Non-pigmented ciliary epithelial cell (primary cell): ENCODE data around the gene CHADL.

Source experiments
- DNase-seq: peaks from one replicate; pipeline ENCODE4 v3.0.0-alpha.2; 2010; ENCODE audit warnings: low read depth

Gene CHADL

GRCh38 chr22:41256254-41257253 lies 15.8 kb upstream of the CHADL start:
- DNase-seq: peak; percentile 20

GRCh38 chr22:41254230-41254629 lies 13.5 kb upstream of the CHADL start:
- DNase-seq: no peak

- DNase-seq: no peak
Measured at GRCh38 chr22:41252365-41252764, 11.6 kb upstream of the CHADL start.

- no peak for DNase-seq
Measured at GRCh38 chr22:41250127-41250526, 9.4 kb upstream of the CHADL start.

GRCh38 chr22:41249442-41249841 lies 8.7 kb upstream of the CHADL start:
- no peak for DNase-seq

- DNase-seq: no peak
Measured at GRCh38 chr22:41248758-41249157, 8.0 kb upstream of the CHADL start.

GRCh38 chr22:41248314-41248713 lies 7.6 kb upstream of the CHADL start:
- no peak for DNase-seq

- no peak for DNase-seq
Measured at GRCh38 chr22:41247703-41248102, 7.0 kb upstream of the CHADL start.

- DNase-seq: no peak
Measured at GRCh38 chr22:41245917-41246499, 5.3 kb upstream of the CHADL start.

- DNase-seq: no peak
Measured at GRCh38 chr22:41243361-41243760, 2.6 kb upstream of the CHADL start.

- DNase-seq: no peak
Measured at GRCh38 chr22:41242396-41243117, 1.8 kb upstream of the CHADL start.

- DNase-seq: no peak
Measured at GRCh38 chr22:41241133-41241676, 474 bp upstream of the CHADL start.

- DNase-seq: no peak
Measured at GRCh38 chr22:41239443-41240128, 1.1 kb downstream of the CHADL start.

- no peak for DNase-seq
Measured at GRCh38 chr22:41238570-41239442, 1.9 kb downstream of the CHADL start.

GRCh38 chr22:41237707-41238569 lies 2.8 kb downstream of the CHADL start:
- DNase-seq: no peak

GRCh38 chr22:41237036-41237706 lies 3.6 kb downstream of the CHADL start:
- DNase-seq: no peak

- no peak for DNase-seq
Measured at GRCh38 chr22:41234815-41235695, 5.7 kb downstream of the CHADL start.

- DNase-seq: no peak
Measured at GRCh38 chr22:41231369-41231768, 9.4 kb downstream of the CHADL start.
